Measurements from ENCODE around the gene CHI3L1.

The CHI3L1 gene

DNA sequence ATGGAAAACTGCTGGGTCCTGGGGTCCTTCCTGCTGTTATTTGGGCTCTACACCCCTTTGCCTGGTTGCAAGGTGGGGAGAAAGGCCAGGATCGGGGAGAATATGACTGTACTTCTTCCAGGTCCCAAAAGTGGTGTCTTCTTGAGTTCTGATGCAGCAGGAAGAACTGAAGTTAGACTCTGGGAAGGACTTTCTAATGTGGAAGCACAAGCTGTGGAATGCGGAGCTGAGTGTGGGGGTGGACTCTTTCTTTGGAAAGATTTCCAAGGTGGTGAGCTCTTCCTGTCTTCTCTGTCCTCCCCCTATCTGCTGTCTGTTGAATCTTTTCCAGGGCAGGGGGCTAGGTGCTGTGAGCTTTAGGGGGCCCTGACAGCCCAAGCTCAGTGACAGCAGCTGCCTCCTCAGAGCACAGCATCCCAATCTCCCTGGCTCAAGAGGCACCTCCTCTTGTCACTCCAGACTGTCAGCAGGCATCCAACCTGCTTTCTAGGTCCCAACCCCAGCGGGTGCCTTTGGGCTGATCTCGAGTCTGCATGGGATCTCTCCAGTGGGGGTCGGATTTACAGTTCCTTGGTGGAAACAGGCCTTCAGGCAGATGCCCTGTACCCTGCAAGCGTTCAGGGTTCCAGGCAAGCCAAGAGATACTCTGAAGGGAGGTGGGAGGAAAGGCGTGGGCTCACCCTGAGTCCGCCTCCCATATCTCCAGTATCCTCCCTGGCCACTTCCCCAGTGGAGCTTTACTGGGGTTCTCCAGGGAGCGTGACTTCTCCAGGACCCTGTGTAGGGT, 35.8 kb downstream of the CHI3L1 start:
- no peak for DNase-seq (ENCODE audit: low spot score)

- DNase-seq (ENCODE audit: low spot score), result no peak
Measured at GRCh38 chr1:203149188-203149840, 37.2 kb downstream of the CHI3L1 start.

- no peak for DNase-seq (ENCODE audit: low spot score)
Measured at GRCh38 chr1:203148579-203148978, 37.9 kb downstream of the CHI3L1 start.

- DNase-seq (ENCODE audit: low spot score), result no peak
Measured at GRCh38 chr1:203148127-203148526, 38.4 kb downstream of the CHI3L1 start.

- DNase-seq (ENCODE audit: low spot score), result no peak
Measured at GRCh38 chr1:203147376-203147775, 39.1 kb downstream of the CHI3L1 start.

GRCh38 chr1:203146537-203146936, 40.0 kb downstream of the CHI3L1 start:
- DNase-seq (ENCODE audit: low spot score), result no peak

- no peak for DNase-seq (ENCODE audit: low spot score)
Measured at GRCh38 chr1:203146042-203146369, 40.5 kb downstream of the CHI3L1 start.

DNA sequence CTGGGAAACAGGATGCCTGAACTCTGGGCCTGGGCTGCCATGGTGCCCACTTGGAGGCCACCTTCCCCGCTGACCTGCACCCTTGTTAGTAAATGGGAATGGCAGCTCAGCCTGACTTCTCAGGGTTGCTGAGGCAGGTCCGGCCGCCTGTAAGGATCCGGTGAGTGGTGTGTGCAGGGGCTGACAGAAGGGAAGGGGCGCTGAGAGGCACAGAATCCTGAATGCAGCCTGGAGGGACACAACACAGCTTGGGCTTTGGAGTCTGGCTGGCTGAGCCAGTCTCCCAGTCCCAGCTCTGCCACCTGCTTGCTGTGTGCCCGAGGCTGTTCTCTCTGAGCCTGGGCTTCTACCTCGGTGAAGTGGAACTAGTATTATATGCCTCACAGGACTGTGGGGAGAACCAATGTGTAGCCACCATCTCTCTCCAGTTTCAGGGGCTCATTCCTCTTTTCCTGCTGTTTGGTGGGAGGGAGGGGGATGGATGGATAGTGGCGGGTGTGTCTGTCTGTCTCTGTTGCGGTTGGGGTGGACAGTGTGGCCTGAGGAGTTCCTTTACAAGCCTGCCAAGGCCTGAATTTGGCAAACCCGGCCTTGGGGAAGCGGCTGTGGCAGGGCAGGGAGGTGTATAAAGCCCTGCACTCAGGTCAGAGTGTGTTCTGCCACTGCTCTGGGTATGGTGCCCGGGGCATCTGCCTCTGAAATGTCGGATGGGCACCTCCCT, 41.0 kb downstream of the CHI3L1 start:
- no peak for DNase-seq (ENCODE audit: low spot score)

DNA sequence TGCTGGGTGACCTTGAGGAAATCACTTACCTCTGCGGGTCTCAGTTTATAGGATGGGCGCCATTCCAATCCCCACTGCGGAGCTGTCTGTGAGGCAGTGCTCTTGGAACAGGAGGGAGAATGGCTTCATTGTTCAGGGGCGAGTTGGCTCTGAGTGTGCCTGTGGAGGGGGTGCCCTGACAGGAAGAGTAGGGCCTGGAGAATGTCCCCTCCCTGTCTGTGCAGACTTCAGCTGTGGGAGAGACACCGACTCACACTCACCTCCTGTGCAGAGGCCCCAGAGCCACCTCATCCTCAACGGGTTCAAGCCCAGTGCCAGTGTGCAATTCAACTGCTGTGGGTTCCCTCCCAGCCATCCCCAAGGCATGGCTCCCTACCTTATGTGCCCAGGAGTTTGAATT, 41.8 kb downstream of the CHI3L1 start:
- DNase-seq (ENCODE audit: low spot score), result no peak

GRCh38 chr1:203143641-203144040, 42.9 kb downstream of the CHI3L1 start:
- DNase-seq (ENCODE audit: low spot score), result no peak

DNA sequence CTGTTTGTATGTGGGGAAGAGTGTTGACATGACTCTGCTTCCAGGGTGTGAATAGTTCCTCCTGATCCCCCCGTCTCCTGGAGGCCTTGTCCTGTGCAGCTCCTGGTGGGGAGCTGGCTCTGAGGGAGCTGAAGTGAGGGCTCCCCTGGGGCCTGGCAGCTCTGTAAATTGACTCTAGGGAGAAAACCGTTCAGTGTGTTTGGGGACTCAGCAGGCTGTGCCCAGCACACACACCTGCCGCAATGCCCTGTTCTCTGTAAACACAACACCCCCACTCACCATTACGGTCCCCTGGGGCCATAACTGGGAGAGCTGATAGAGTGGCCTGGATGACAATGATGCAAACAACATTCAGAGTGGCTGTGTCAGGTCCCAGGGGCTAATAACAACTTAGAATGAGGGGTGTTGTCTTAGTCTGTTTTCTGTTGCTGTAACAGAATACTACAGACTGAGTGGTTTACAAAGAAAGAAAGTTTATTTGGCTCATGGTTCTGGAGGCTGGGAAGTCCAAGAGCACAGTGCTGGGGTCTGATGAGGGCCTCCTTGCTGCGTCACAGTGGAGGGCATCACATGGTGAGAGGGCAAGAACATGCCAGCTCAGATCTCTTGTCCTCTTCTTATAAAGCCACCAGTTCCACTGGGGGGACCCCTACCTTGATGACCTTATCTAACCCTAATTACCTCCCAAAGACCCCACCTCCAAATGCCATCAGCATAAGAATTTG, 43.7 kb downstream of the CHI3L1 start:
- DNase-seq (ENCODE audit: low spot score), result no peak

GRCh38 chr1:203142124-203142523, 44.4 kb downstream of the CHI3L1 start:
- no peak for DNase-seq (ENCODE audit: low spot score)

DNA sequence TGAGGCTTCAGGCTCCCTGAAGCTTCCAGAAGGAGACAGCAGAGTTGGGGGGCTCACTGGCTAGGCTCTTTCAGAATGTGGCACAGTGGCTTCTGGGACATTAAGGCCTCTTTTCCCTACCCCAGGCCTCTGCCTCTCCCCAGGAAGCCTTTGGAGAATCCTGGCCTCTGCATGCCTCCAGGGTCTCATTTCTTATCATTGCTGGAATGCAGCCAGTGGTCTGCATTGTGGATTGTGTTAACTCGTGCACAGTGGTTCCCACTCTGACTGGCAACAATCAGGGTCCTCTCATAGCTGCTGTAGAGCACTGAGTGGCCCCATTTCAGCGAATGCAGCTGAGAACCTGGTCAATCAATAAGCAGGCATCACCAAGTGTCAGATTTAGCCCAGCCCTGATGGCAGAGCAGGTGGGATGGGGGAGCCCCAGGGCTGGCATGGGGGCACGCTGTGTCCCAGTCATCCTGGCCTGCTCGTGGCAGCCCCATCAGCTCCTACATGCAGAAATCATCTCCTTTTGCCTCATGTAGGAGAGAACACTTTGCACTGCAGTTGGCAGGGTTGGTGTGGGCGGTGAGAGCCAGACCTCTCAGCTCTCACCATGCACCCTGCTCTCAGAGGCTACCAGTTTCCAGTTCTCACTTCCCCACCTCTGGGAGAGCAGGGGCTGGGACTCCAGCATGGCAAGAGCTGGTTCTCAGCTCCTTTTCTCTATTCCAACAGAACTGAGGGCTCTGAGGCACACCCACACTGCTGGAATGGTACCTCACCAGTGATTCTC, 45.6 kb downstream of the CHI3L1 start:
- DNase-seq (ENCODE audit: low spot score), result no peak

DNA sequence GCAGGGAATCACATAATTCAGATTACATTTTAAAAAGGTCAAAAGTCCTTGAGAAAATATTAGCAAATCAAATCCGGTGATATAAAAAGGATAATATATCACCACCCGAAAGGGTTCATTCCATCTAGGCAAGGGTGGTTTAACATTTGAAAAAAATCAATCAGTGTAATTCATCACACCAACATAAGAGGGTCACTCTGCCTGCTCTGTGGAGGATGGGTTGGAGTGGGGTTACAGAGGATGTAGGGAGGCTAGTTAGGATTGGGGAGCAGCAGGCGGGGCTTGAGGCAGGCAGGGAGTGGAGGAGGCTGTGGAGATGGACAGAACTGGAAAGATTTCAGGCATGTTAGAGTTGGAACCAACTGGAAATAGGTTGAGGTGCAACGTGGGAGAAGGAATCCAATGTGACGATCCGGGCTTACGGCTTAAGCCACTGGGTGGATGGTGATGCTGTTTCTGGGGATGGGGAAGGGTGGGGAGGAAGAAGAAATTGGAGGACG, 46.5 kb downstream of the CHI3L1 start:
- DNase-seq (ENCODE audit: low spot score), result no peak

DNA sequence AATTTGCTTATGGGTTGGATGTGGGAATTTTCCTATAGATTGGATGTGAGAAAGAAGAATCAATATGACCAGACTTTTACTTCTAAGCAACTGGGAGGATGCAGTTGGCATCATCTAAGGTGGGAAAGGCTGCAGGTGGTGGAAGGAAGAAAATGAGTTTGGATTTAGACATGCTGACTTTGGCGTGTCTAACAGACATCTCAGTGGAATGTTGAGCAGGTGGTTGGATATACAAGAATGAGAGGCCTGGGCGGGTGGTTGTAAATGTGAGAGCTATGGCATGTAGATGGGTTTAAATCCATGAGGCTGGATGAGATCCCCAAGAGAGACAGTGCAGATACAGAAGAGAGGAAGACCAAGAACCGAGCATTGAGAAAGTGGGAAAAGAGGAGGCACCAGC, 48.4 kb downstream of the CHI3L1 start:
- no peak for DNase-seq (ENCODE audit: low spot score)

- no peak for DNase-seq (ENCODE audit: low spot score)
Measured at GRCh38 chr1:203137324-203137723, 49.2 kb downstream of the CHI3L1 start.

DNA sequence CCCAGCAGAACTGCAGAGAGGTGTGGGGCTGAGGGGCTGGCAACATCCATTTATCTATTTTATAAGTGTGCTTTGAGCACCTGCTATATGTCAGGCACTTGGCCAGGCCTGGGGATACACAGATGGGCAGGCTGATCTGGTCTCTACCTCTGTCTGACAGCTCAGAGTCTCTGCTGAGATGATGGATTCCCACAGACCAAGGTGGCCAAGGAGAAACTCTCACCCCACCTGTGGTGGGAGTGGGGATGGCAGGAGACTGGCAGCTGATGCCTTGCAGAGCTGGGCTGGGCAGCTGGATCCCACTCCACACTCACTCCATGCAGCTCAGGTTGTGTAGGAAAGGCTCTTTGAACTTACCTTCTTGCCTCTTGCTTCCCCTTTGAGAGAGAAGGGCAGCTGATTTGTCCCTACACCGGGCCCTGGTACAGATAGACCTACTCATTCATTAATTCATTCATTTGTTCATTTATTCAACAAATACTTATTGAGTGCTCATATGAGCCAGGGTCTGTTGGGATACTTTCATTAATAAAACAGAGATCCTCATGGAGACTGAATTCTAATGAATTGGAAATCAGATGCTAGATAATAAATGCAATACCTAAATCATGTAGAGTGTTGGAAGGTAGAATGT, 50.0 kb downstream of the CHI3L1 start:
- DNase-seq (ENCODE audit: low spot score), result no peak

- DNase-seq (ENCODE audit: low spot score), result no peak
Measured at GRCh38 chr1:203135636-203136305, 50.7 kb downstream of the CHI3L1 start.

DNA sequence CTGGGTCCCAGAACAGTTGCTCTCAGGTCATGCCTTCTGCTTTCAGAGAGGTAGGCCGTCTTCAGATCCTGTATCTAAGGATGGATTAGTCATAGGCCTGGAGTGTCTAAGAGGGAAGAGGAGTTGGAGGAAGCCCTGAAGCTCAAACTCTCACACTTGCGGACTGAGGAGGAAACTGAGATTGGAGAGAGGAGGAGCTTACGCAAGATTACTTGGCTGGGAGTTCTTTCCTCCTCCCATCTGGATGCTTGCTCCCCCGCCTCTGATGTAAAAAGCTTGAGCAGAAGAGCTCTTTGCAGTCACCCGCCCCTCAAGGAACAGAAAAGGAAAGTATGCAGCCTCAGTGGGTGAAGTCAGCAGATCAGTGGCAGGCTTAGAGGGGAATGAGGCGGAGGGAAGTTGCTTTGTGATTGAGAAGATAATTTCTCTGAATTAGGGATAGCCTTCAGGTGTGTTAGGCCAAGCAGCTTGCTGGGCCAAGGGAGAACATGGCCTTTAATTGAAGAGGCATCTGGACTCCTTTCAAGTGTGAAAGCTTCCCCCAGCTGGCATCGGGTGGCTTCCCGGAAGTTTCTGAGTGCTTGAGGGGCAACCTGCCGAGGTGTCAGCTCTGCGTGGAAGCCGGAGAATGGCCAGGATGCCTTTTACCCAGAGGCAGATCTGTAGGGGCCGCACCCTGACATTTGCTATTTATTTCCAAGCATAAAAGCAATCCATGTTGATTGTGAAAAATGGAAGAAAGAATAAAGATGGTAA, 52.4 kb downstream of the CHI3L1 start:
- no peak for DNase-seq (ENCODE audit: low spot score)
